ENCODE results near the gene CSNK2A2. TPM values are rescaled to one million over a fixed set of nuclear protein-coding genes. Genes with fewer than 3 reads are reported as not detected.

Gene CSNK2A2
- total and polyA plus RNA-seq, 2 of the 8 experiments (the other 6 are each of a cell fraction or from before 2014, with no cell fraction given) = 37.9 to 128 TPM

DNA sequence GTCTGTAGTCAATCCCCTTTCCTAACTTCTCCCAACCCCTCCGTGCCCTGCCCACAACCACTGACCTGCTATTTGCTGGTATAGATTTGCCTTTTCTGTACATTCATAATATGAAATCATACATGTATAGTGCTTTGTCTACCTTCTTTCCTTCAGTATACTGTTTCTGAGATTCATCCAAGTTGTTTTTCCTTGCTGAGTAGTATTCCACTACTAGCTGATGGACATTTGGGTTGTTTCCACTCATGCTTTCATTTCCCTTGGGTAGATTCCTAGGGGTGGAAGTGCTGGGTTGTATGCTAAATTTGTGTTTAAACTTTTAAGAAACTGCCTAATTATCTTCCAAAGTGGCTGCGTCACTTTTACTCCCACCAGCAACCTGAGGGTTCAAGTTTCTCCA is 27.7 kb downstream of the CSNK2A2 start:
- H3K79me1 ChIP-seq (ENCODE audit: low read depth, low read length) = no peaks in the 10 kb centered on the region
- no peak overlapping the region for H3K4ac ChIP-seq (replicated peaks; ENCODE audit: insufficient read length, low read depth, low read length)
- CTCF ChIA-PET (ENCODE audit: partially characterized antibody) = no interaction called here
- no peak overlapping the region for H2AK5ac ChIP-seq (ENCODE audit: low read depth, low read length)
- peaks cover 0 to 3% of the 10 kb centered on the region in 2 experiments for H4K20me1 ChIP-seq (replicated peaks in 1 of 2; ENCODE audit: control insufficient read depth in 1 of 2, insufficient read depth in 2 of 2, low read length in 2 of 2)
- no peak overlapping the region for H4K8ac ChIP-seq (ENCODE audit: extremely low read depth, insufficient read depth, low read length)
- H2BK12ac ChIP-seq (ENCODE audit: low read depth, low read length) = no peak overlapping the region
- H2BK15ac ChIP-seq (ENCODE audit: low read length) = no peak overlapping the region
- H2AFZ ChIP-seq (ENCODE audit: low read length) = no peak overlapping the region
- H3K56ac ChIP-seq (replicated peaks; ENCODE audit: insufficient read length, low read depth, low read length) = no peak overlapping the region
- no peaks in the 10 kb centered on the region for H3K79me2 ChIP-seq (ENCODE audit: control insufficient read depth in 1 of 2, insufficient read depth in 2 of 2, low read length in 2 of 2)
- no peak overlapping the region for H2BK20ac ChIP-seq (ENCODE audit: low read length)
- no peak overlapping the region for H4K5ac ChIP-seq (ENCODE audit: insufficient read length, low read depth, low read length)
- H3K9me3 ChIP-seq (ENCODE audit: insufficient read depth in 2 of 2, low read depth in 1 of 2, low read length in 1 of 2) = no peaks in the 10 kb centered on the region
- DNase-seq (ENCODE audit: low read depth in 1 of 2, low spot score in 2 of 2) (no peak), FAIRE-seq (no peak)
- no peak overlapping the region for H3K27ac ChIP-seq (ENCODE audit: low read depth, low read length)
- no peak overlapping the region for H3K4me3 ChIP-seq (ENCODE audit: extremely low read depth in 1 of 4, insufficient read depth in 2 of 4, low read depth in 3 of 4, low read length in 4 of 4)
- 95% methylated on average over 2 of the region's 2 CpGs; no CpG with 5 or more reads in 1 of the 2 experiments for WGBS, 2 experiments (ENCODE audit: extremely low coverage in 1 of 2, insufficient coverage in 1 of 2, insufficient read length in 1 of 2, insufficient replicate concordance in 2 of 2, low coverage in 1 of 2, low lambda C conversion rate in 2 of 2, missing lambda C conversion rate in 1 of 2)
- no peaks in the 10 kb centered on the region for H3K4me1 ChIP-seq (replicated peaks in 1 of 4; ENCODE audit: control insufficient read depth in 3 of 4, insufficient read depth in 4 of 4, low read length in 3 of 4)
- no peaks in the 10 kb centered on the region for H3K23me2 ChIP-seq (ENCODE audit: low read depth, low read length)
- H3K9ac ChIP-seq (replicated peaks in 1 of 4; ENCODE audit: extremely low read depth in 1 of 4, low read depth in 3 of 4, low read length in 3 of 4) = no peak overlapping the region
- H3K36me3 ChIP-seq (ENCODE audit: control insufficient read depth in 2 of 4, insufficient read depth in 4 of 4, low read length in 3 of 4) = peaks cover 15 to 85% (median 55%) of the 10 kb centered on the region in 4 experiments
- no peak overlapping the region for H2BK5ac ChIP-seq (ENCODE audit: low read depth, low read length)
- no peak overlapping the region for H4K91ac ChIP-seq (replicated peaks; ENCODE audit: insufficient read length, low read length)
- H3K14ac ChIP-seq (ENCODE audit: insufficient read length) = no peak overlapping the region
- no peaks in the 10 kb centered on the region for H3K27me3 ChIP-seq (replicated peaks in 1 of 4; ENCODE audit: control insufficient read depth in 3 of 4, extremely low read depth in 1 of 4, insufficient read depth in 3 of 4, low read length in 3 of 4)
- no peak overlapping the region for H3K18ac ChIP-seq (ENCODE audit: extremely low read depth, low read length)
- H2BK120ac ChIP-seq (replicated peaks; ENCODE audit: low read depth, low read length) = no peak overlapping the region
- POLR2A ChIA-PET (ENCODE audit: partially characterized antibody) = interaction anchor here (2.0 kb wide), 1 partner anchor 16 kb away, joined by 4 read pairs; no protein-coding TSS in a partner anchor
- no peak overlapping the region for H3K23ac ChIP-seq (ENCODE audit: insufficient read length)
- H3K4me2 ChIP-seq (ENCODE audit: insufficient read depth in 1 of 2, low read depth in 2 of 2, low read length in 2 of 2) = no peak overlapping the region
- TF ChIP-seq TEAD4 (IDR thresholded peaks at IDR 0.05; ENCODE audit: low read depth, low read length) = no peak
- TF ChIP-seq RXRA (IDR thresholded peaks at IDR 0.05; ENCODE audit: insufficient read depth, low read depth, low read length) = no peak
- TF ChIP-seq PHF8 (conservative IDR thresholded peaks at IDR 0.05; ENCODE audit: low read depth, low read length) = no peak
- TF ChIP-seq RFX5 (IDR thresholded peaks at IDR 0.05; ENCODE audit: borderline replicate concordance, low read depth, low read length) = no peak
- TF ChIP-seq YY1 (IDR thresholded peaks at IDR 0.05; ENCODE audit: low read depth, low read length) = no peak
- no peak for TF ChIP-seq JUN (IDR thresholded peaks at IDR 0.05; ENCODE audit: low read depth, low read length)
- no peak for TF ChIP-seq POLR2A (IDR thresholded peaks at IDR 0.05; ENCODE audit: control extremely low read depth in 1 of 2, low read depth in 2 of 2, low read length in 2 of 2)
- no peak for TF ChIP-seq CHD1 (IDR thresholded peaks at IDR 0.05; ENCODE audit: low read depth, low read length)
- TF ChIP-seq RAD21 (IDR thresholded peaks at IDR 0.05 in 1 of 2, conservative IDR thresholded peaks at IDR 0.05 in 1 of 2; ENCODE audit: low read depth in 2 of 2, low read length in 2 of 2) = no peak
- no peak for TF ChIP-seq SP2 (IDR thresholded peaks at IDR 0.05; ENCODE audit: low read length)
- TF ChIP-seq CHD2 (IDR thresholded peaks at IDR 0.05; ENCODE audit: low read length) = no peak
- no peak for TF ChIP-seq BRCA1 (IDR thresholded peaks at IDR 0.05; ENCODE audit: low read depth, low read length)
- no peak for TF ChIP-seq KDM1A (IDR thresholded peaks at IDR 0.05; ENCODE audit: borderline replicate concordance, low read length)
- no peak for TF ChIP-seq EP300 (IDR thresholded peaks at IDR 0.05; ENCODE audit: borderline replicate concordance in 1 of 2, low read depth in 2 of 2, low read length in 2 of 2)
- no peak for TF ChIP-seq CBX5 (IDR thresholded peaks at IDR 0.05; ENCODE audit: low read depth, low read length)

All from H1 (cell line).